ENCODE data around the gene KRT25. TPM values are rescaled to one million over a fixed set of nuclear protein-coding genes. Genes with fewer than 3 reads are reported as not detected.

The KRT25 gene
- total RNA-seq, 1 experiment from 2014 or later, result not detected

GRCh38 chr17:40722241-40722640 lies 32.9 kb downstream of the KRT25 start (continued):
- TF ChIP-seq PREB (CRISPR knock-in tag; IDR thresholded peaks at IDR 0.05; ENCODE audit: borderline replicate concordance), result no peak
- TF ChIP-seq, protein P1, sequence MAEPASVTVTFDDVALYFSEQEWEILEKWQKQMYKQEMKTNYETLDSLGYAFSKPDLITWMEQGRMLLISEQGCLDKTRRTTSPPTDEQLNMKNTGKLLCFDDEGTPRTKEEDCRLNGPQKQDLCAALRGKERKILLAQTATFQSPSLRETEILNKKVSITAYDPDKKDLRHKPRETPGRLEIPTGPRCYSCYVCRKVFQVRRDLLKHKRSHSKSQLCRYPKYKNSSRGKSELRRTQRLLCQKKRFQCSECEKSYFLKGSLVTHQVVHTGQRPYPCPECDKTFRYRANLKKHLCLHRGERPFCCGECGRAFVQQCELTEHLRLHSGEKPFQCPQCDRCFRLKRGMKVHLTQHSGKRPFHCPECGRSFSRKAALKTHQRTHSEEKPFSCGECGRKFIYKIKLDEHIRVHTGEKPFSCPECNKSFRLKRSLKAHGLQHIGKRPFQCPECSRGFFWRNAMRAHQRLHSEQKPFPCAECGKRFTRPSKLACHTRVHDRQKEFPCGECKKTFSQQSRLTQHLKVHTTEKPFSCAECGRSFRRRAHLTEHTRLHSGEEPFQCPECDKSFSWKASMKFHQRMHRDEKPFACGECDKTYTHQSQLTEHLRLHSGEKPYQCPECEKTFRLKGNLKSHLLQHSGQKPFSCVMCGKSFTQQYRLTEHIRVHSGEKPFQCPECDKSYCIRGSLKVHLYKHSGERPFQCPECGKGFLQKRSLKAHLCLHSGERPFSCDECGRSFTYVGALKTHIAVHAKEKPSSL (CRISPR knock-in tag; conservative IDR thresholded peaks at IDR 0.05), result no peak

- DNase-seq (ENCODE audit: low spot score) (no peak), ATAC-seq (no peak)
- no peaks in the 10 kb centered on the region for H3K9me3 Mint-ChIP-seq
- no peak overlapping the region for H3K4me3 Mint-ChIP-seq
- peaks cover 6% of the 10 kb centered on the region; the same call in 1 of the 2 replicates for H3K27me3 Mint-ChIP-seq (ENCODE audit: low read depth)
- H3K4me1 Mint-ChIP-seq, result no peaks in the 10 kb centered on the region
- H3K36me3 Mint-ChIP-seq, result no peaks in the 10 kb centered on the region
- no peak overlapping the region for H3K27ac Mint-ChIP-seq
- POLR2A ChIA-PET, result no interaction called here
- TF ChIP-seq ZNF396 (CRISPR knock-in tag; IDR thresholded peaks at IDR 0.05; ENCODE audit: borderline replicate concordance) (no peak), ATF6 (CRISPR knock-in tag; IDR thresholded peaks at IDR 0.05) (no peak), ATF1 (CRISPR knock-in tag; IDR thresholded peaks at IDR 0.05) (no peak)
- TF ChIP-seq, protein P2, sequence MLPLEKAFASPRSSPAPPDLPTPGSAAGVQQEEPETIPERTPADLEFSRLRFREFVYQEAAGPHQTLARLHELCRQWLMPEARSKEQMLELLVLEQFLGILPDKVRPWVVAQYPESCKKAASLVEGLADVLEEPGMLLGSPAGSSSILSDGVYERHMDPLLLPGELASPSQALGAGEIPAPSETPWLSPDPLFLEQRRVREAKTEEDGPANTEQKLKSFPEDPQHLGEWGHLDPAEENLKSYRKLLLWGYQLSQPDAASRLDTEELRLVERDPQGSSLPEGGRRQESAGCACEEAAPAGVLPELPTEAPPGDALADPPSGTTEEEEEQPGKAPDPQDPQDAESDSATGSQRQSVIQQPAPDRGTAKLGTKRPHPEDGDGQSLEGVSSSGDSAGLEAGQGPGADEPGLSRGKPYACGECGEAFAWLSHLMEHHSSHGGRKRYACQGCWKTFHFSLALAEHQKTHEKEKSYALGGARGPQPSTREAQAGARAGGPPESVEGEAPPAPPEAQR (CRISPR knock-in tag; IDR thresholded peaks at IDR 0.05), result no peak
- CTCF ChIA-PET, result interaction anchor here (1.2 kb wide), 1 partner anchor 161 kb away, joined by 3 read pairs; no protein-coding TSS in a partner anchor
Measured at GRCh38 chr17:40720899-40721298, 34.2 kb downstream of the KRT25 start.

DNA sequence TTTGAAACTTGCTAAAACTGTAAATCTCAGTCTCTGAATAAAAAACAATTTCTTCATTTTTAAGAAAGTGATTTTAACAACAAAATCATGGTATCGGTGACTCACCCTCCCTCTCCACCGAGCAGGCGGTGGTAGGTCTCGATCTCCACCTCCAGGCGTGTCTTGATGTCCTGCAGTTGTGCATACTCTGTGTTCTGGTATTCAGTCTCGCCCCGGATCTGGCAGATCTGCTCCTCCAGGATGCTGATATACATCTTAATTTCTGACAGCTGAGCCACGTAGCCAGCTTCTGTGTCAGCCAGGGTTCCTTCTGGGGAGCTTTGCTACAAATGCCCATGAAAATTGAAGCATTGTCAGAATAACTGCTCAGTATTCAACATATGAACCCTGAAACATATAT lies 36.2 kb downstream of the KRT25 start:
- Mint-ChIP-seq H3K27me3 (ENCODE audit: low read depth) (peaks cover 4% of the 10 kb centered on the region; the same call in 1 of the 2 replicates), H3K4me3 (no peak overlapping the region), H3K4me1 (no peaks in the 10 kb centered on the region), H3K36me3 (no peaks in the 10 kb centered on the region), H3K9me3 (no peaks in the 10 kb centered on the region), H3K27ac (no peak overlapping the region)
- CTCF ChIA-PET, result no interaction called here
- POLR2A ChIA-PET, result no interaction called here
- DNase-seq (ENCODE audit: low spot score) (no peak), ATAC-seq (no peak)
- TF ChIP-seq CREB1 (CRISPR knock-in tag; IDR thresholded peaks at IDR 0.05), result no peak
- no peak for TF ChIP-seq ZNF671 (CRISPR knock-in tag; IDR thresholded peaks at IDR 0.05)
- TF ChIP-seq OVOL2 (CRISPR knock-in tag; IDR thresholded peaks at IDR 0.05; ENCODE audit: borderline replicate concordance), result no peak
- TF ChIP-seq, protein P3, sequence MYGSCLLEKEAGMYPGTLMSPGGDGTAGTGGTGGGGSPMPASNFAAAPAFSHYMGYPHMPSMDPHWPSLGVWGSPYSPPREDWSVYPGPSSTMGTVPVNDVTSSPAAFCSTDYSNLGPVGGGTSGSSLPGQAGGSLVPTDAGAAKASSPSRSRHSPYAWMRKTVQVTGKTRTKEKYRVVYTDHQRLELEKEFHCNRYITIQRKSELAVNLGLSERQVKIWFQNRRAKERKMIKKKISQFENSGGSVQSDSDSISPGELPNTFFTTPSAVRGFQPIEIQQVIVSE (CRISPR knock-in tag; IDR thresholded peaks at IDR 0.05; ENCODE audit: borderline replicate concordance), result no peak
- TF ChIP-seq ZNF281 (CRISPR knock-in tag; IDR thresholded peaks at IDR 0.05), result no peak
- TF ChIP-seq GRHL2 (CRISPR knock-in tag; IDR thresholded peaks at IDR 0.05; ENCODE audit: insufficient replicate concordance, severe bottlenecking), result no peak
- TF ChIP-seq ELF4 (CRISPR knock-in tag; IDR thresholded peaks at IDR 0.05; ENCODE audit: low read depth), result no peak
- TF ChIP-seq NFYB (CRISPR knock-in tag; conservative IDR thresholded peaks at IDR 0.05; ENCODE audit: low read depth), result no peak
- TF ChIP-seq, protein P4, sequence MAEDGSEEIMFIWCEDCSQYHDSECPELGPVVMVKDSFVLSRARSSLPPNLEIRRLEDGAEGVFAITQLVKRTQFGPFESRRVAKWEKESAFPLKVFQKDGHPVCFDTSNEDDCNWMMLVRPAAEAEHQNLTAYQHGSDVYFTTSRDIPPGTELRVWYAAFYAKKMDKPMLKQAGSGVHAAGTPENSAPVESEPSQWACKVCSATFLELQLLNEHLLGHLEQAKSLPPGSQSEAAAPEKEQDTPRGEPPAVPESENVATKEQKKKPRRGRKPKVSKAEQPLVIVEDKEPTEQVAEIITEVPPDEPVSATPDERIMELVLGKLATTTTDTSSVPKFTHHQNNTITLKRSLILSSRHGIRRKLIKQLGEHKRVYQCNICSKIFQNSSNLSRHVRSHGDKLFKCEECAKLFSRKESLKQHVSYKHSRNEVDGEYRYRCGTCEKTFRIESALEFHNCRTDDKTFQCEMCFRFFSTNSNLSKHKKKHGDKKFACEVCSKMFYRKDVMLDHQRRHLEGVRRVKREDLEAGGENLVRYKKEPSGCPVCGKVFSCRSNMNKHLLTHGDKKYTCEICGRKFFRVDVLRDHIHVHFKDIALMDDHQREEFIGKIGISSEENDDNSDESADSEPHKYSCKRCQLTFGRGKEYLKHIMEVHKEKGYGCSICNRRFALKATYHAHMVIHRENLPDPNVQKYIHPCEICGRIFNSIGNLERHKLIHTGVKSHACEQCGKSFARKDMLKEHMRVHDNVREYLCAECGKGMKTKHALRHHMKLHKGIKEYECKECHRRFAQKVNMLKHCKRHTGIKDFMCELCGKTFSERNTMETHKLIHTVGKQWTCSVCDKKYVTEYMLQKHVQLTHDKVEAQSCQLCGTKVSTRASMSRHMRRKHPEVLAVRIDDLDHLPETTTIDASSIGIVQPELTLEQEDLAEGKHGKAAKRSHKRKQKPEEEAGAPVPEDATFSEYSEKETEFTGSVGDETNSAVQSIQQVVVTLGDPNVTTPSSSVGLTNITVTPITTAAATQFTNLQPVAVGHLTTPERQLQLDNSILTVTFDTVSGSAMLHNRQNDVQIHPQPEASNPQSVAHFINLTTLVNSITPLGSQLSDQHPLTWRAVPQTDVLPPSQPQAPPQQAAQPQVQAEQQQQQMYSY (CRISPR knock-in tag; IDR thresholded peaks at IDR 0.05), result no peak
- no peak for TF ChIP-seq CTCF (IDR thresholded peaks at IDR 0.05)
- TF ChIP-seq ZNF232 (CRISPR knock-in tag; IDR thresholded peaks at IDR 0.05), result no peak
